GM12875 (cell line): ENCODE results near the gene RRM1.
"Not testable (repeated sequence)": the region's sequence is repeated elsewhere in the genome, so short reads cannot be mapped to it uniquely, and the experiment has no call there.

Experiments
- H3K4me3 ChIP-seq: one replicate; pipeline ENCODE4 v1.5.1; 2011; ENCODE audit warnings: low read depth, low read length, control low read depth
- TF ChIP-seq, protein P1 (sequence below): IDR thresholded peaks from 2 replicates; pipeline ENCODE4 v1.5.1; 2011; ENCODE audit warnings: low read depth, mild to moderate bottlenecking, control low read depth, inconsistent platforms, low read length, moderate library complexity, borderline replicate concordance; ENCODE audit not compliant: insufficient read depth

The RRM1 gene

DNA sequence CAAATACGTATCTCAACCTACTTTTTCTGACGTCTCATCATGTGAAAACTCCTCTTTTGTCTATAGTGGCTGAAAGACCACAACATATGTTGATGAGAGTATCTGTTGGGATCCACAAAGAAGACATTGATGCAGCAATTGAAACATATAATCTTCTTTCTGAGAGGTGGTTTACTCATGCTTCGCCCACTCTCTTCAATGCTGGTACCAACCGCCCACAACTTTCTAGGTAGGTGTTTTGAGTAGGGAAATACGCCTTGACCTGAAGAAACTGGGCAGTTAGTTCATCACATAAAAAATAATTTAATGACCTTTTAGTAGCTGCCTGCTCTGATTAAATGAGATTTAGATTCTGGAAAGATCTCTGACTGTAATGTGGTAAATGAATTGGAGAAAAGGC lies 17.2 kb downstream of the RRM1 start:
- TF ChIP-seq, protein P1, sequence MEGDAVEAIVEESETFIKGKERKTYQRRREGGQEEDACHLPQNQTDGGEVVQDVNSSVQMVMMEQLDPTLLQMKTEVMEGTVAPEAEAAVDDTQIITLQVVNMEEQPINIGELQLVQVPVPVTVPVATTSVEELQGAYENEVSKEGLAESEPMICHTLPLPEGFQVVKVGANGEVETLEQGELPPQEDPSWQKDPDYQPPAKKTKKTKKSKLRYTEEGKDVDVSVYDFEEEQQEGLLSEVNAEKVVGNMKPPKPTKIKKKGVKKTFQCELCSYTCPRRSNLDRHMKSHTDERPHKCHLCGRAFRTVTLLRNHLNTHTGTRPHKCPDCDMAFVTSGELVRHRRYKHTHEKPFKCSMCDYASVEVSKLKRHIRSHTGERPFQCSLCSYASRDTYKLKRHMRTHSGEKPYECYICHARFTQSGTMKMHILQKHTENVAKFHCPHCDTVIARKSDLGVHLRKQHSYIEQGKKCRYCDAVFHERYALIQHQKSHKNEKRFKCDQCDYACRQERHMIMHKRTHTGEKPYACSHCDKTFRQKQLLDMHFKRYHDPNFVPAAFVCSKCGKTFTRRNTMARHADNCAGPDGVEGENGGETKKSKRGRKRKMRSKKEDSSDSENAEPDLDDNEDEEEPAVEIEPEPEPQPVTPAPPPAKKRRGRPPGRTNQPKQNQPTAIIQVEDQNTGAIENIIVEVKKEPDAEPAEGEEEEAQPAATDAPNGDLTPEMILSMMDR = no peak
- no peak overlapping the region for H3K4me3 ChIP-seq

- no peak overlapping the region for H3K4me3 ChIP-seq
- TF ChIP-seq, protein P1 = no peak
Measured at GRCh38 chr11:4115128-4115527, 20.5 kb downstream of the RRM1 start.

DNA sequence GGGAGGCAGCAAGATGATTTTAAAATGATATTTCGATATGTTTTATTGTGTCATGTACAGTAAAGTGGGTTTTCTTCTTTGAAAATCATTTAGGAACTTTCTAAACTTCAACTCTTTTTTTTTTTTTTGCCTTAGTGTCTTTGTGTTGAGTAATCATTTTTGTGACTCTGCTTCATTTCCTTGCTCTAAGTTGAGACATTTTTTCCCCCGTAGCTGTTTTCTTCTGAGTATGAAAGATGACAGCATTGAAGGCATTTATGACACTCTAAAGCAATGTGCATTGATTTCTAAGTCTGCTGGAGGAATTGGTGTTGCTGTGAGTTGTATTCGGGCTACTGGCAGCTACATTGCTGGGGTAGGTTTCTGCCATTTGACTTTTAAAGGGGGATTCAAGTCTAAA lies 23.5 kb downstream of the RRM1 start:
- TF ChIP-seq, protein P1 = no peak
- no peak overlapping the region for H3K4me3 ChIP-seq

GRCh38 chr11:4123218-4123617 lies 28.6 kb downstream of the RRM1 start:
- TF ChIP-seq, protein P1 = no peak
- no peak overlapping the region for H3K4me3 ChIP-seq

DNA sequence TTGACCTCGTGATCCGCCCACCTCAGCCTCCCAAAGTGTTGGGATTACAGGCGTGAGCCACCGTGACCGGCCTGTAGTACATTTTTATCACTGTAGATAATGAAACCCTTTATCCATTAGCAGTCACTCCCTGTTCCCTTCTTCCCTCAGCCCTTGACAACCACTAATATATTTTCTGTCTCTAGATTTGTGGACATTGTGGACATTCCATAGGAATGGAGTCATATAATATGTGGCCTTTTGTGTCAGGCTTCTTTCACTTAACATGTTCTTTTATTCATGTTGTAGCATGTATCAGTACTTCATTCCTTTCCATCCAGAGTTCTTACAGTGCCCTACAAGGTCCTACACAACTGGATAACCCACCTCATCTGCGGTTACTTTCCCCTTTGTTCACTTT lies 30.5 kb downstream of the RRM1 start:
- H3K4me3 ChIP-seq = no peak overlapping the region
- TF ChIP-seq, protein P1 = no peak

GRCh38 chr11:4127357-4127756 lies 32.8 kb downstream of the RRM1 start:
- TF ChIP-seq, protein P1 = no peak
- H3K4me3 ChIP-seq = no peak overlapping the region

DNA sequence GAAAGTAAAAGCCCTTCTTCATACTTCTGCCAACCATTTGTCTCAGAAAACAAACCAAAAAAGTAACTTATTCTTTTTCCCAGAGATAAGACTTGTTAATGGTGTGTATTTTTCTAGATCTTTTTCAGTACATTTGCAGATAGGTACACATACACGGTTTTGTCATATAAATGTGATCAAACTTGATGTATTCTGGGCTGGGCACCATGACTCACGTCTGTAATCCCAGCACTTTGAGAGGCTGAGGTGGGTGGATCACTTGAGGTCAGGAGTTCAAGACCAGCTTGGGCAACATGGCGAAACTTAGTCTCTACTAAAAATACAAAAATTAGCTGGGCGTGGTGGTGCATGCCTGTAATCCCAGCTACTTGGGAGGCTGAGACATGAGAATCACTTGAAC lies 35.6 kb downstream of the RRM1 start:
- not testable (repeated sequence) for H3K4me3 ChIP-seq

GRCh38 chr11:4134806-4135205 lies 40.2 kb downstream of the RRM1 start:
- H3K4me3 ChIP-seq = no peak overlapping the region
- TF ChIP-seq, protein P1 = no peak
